LHCN-M2 (cell line): ENCODE measurements around the gene BAZ1A. TPM values are rescaled to one million over a fixed set of nuclear protein-coding genes. Genes with fewer than 3 reads are reported as not detected.
"Not testable (repeated sequence)": the region's sequence is repeated elsewhere in the genome, so short reads cannot be mapped to it uniquely, and the experiment has no call there.

ENCODE experiments used
- DNase-seq: peaks from one replicate; pipeline ENCODE4 v3.0.0-alpha.2; 2012; ENCODE audit warnings: low read depth
- total RNA-seq: library from RNA; depleted of rRNA; stranded (reverse); fragments of >200 nt; gene quantifications from 2 replicates; pipeline ENCODE4 v1.2.3, GENCODE V29; 2014

The BAZ1A gene
- total RNA-seq, 1 experiment from 2014 or later: 39.4 TPM

DNA sequence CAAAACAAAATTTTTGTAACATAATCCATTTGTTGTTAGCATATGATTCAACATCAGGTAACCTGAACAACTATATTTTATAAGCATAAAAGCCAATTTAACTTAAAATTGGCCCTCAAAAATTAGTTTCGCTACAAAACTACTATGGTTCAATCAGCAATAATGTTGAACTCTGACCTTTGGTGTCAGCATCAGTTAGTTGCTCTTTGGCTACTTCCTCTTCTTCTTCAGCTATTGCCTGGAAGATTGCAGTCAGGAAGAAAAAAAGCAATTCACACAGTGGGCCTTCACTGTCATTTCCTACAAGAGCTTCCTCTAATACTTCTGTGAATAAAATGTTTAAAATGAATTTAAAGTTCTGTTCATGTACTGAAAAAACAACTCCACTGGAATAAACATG is 82.6 kb downstream of the BAZ1A start:
- no peak for DNase-seq

DNA sequence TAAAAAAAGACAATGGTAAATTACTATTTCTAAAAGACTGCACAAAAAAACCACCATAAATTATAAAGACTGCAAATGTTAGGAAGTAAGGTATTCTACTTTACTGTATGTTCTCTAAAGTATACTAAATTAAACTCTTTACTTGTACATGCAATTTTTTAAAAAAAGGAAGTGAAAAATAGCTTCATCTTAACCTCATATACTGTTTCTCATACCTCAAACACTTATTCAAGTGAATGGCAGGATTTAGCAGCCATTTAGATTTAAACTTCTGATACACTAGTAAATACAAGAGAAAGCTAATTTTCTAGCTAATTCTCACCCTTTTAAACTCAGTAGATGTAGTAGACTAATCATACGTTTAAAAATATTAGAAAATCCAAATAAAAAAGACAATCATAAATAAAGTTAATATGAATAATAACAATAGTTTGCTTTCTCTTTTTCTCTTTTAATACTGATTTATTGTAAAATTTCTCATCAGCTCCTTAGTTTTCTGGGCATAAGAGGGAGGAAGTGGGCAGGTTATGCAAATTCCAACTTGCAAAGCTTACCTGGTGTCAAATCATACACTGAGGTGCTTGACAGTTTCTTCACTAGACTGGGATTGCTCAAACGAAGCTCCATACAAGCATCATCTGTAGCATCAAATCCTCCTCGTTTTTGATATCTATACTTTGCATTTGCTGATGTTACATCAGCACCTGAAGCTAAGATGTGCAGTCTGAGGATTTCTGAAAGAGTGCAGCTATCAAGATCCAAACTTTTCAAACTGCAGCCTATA is 89.7 kb downstream of the BAZ1A start:
- no peak for DNase-seq

DNA sequence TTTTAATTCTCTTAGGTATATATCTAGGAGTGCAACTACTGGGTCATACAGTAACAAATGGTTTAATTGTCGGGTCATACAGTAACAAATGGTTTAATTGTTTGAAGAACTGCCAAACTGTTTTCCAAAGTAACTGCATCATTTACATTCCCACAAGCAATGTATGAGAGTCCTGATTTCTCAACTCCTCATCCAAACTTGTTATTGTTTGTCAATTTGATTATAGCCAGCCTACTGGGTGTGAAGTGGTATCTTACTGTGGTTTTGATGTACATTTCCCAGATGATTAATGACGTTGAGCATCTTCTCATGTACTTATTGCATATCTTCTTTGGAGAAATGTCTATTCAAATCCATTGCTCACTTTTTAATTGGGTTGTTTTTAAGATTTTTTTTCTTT is 93.1 kb downstream of the BAZ1A start:
- DNase-seq: no peak

- peak; percentile 79 for DNase-seq
Measured at GRCh38 chr14:34781242-34781641, 93.9 kb downstream of the BAZ1A start.

DNA sequence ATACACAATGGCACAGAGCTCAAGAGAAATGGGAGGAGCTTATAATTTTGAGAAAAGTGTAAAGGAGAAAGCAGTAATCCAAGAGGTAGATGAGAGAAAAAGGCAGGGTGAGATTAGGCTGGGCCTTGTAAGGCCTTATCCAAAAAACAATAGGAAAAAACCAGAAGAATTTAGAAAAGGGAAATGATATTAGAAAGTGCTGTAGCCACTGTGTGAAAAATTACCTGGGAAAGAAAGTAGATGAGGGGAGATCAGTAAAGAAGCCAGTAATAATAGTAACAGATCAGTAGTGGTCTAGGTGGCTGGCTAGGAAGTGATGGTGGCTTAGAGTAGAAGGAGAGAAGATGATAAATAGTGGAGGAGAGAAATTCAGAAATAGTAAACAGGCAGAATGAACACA is 94.5 kb downstream of the BAZ1A start:
- DNase-seq: no peak

- no peak for DNase-seq
Measured at GRCh38 chr14:34778744-34779143, 96.4 kb downstream of the BAZ1A start.

DNA sequence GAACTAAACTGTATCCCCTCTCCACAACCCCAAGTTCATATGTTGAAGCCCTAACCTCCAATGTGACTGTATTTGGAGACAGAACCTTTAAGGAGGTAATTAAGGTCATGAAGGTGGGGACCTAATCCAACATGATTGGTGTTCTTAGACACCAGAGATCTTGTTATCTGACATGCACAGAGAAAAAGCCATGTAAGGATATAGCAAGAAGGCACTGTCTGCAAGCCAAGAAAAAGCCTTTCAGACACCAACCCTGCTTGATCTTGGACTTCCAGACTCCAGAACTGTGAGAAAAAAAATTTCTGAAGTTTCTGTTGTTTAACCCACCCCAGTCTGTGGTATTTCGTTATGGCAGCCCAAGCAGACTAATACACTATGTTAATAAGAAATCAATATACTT is 98.5 kb downstream of the BAZ1A start:
- DNase-seq: no peak

GRCh38 chr14:34775922-34776321 is 99.2 kb downstream of the BAZ1A start:
- DNase-seq: no peak

GRCh38 chr14:34775342-34775741 is 99.8 kb downstream of the BAZ1A start:
- DNase-seq: no peak

GRCh38 chr14:34770901-34771300 is 104.3 kb downstream of the BAZ1A start:
- DNase-seq: peak; percentile 19

DNA sequence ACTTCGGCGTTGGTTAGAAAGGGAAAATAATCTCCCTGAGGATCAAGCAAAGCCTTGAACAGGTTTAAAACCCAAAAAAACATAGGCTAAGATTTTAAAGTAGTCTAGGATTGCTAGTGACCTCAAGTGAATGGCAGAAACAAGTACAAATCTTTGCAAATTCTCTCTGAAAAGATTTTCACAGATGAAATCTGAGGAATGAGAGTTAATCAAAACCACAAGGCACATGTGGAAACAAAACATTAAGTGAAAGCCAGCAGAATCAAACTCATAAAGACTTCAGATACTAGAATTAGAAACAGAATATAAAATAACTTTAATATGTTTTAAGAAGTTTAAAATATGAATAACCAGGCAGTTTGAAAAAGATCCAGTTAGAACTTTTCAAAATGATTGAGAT is 108.6 kb downstream of the BAZ1A start:
- no peak for DNase-seq

DNA sequence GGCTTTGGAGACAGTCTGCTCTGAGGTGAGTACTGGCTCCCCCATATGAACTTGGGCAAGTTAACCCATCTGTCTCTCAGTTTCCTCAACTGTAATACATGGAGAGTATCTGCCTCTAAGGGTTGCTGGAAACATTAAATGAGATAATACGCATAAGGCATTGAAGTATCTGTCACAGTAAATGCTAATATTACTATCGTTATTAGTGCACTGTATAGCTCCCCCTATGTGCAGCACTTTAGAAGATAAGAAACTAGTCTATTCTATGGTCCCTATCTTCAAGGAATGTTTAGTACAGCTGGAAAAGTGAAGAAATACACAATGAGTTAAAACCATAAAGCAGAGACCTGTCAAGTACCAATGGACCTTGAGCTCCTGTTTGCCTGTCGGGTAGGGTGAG is 109.1 kb downstream of the BAZ1A start:
- no peak for DNase-seq

DNA sequence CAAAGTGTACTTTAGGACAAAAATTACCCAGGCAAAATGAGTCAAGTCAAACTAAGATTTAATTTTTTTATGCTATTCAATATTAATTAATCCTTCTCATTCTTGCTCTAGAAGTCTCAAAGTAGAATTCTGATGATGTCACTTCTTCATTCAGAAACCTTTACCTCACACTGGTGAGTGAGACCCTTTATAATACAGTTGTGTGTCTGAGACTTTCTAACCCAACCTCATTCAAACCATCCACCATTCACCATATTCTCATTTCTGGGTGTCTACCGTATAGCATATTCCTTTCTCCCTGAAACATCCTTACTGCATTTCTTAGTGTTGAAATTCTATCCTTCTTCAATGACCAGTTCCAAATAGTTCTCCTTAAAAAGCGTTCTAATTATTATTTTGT is 119.9 kb downstream of the BAZ1A start:
- DNase-seq: no peak

DNA sequence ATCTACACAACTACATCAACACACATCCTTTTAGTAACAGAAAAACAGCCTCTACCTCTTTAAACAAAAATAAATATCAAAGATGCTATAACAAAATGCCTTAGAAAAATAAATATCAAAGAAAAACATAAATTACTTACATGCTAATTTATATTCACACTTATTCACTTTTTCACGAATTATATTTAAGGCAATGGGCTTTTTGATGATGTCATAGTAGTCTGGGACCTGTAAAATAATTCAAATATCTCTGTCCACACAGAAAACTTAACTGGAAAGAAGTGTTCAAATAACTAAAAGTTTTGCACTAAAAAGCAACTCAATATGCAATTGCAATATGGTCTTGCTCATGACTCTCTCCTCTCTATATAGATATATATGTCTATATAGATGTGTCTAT is 120.5 kb downstream of the BAZ1A start:
- no peak for DNase-seq

DNA sequence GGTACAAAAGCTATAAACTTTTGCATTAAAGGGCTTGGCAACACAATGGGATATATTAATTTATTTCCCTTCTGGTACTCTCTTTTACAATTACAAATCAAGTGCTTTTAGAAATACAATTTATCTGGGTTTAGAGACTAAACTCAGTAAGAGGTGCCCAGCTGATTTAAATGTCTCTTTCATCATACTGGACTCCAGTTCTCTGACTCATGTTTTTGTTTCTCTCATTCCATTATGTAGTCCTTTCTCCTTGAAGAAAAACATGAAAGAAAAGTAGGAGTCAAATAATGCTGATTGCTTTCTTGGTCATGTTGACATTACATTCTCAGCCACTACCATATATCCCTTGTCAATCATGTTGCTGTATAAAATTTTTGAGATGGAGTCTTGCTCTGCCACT is 124.5 kb downstream of the BAZ1A start:
- peak; percentile 53 for DNase-seq

GRCh38 chr14:34750233-34750632 is 124.9 kb downstream of the BAZ1A start:
- DNase-seq: no peak

GRCh38 chr14:34749408-34749807 is 125.8 kb downstream of the BAZ1A start:
- DNase-seq: no peak

DNA sequence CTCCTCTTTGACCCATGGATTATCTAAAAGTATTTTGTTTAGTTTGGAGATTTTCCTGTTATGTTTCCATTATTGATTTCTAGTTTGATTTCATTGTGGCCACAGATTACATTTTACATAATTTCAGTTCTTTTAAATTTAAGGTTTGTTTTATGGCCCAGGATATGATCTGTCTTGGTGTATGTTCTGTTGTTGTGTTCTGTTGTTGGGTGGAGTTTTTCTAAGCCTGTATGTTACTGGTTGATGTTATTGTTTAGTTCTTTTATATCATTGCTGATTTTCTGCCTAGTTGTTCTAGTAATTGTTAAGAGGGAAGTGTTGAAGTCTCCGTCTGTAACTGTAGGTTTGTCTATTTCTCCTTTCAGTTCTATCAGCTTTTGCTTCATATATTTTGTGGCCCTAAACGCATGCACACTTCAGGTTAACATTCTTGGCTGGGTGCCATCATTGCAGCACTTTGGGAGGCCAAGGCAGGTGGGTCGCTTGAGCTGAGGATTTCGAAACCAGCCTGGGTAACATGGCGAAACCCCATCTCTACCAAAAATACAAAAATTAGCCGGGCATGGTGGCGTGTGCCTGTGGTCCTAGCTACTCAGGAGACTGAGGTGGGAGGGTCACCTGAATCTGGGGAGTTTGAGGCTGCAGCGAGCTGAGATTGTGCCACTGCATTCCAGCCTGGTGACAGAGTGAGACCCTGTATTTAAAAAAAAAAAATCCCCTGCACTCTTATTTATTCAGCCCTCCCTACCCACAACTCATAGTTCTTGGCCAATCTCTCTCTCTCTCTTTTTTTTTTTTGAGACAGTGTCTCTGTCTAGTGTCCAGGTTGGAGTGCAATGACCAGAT is 132.7 kb downstream of the BAZ1A start:
- DNase-seq: no peak

DNA sequence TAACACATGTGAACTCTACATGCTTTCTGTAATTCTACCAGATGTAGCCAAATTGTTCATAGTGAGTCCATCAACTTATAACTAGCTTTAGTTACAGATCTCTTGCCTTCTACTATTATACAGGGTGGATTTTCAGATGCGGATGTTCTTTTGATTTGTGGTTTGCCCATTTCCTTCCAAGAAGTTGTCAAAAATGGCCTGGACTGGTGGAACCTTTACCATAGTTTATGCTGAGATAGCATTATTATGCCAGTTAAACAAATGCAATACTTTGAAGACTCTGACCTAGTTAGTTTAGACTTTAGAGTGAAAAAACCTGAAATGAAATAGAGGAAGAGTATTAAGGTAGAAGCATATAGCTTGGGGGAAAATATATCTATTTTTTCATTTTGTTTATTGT is 133.3 kb downstream of the BAZ1A start:
- no peak for DNase-seq

DNA sequence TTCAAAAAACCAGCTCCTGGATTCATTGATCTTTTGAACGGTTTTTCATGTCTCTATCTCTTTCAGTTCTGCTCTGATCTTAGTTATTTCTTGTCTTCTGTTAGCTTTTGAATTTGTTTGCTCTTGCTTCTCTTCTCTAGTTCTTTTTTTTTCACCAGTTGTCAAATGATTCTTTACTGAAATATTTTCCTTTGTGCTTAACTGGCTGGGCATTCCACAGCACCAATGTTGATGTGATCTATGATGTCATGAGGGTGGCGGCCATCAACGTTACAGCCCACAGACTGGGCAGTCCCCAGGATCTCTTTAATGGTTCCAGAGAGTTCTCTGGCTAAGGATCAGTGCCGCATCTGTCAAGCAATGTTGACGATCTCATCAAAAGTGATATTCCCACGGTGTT is 135.0 kb downstream of the BAZ1A start:
- peak; percentile 25 for DNase-seq

- DNase-seq: not testable (repeated sequence)
Measured at GRCh38 chr14:34737079-34737478, 138.1 kb downstream of the BAZ1A start.

GRCh38 chr14:34733245-34733644 is 141.9 kb downstream of the BAZ1A start:
- DNase-seq: no peak

- no peak for DNase-seq
Measured at GRCh38 chr14:34732802-34733201, 142.4 kb downstream of the BAZ1A start.
